ENCODE results near the gene CAMKMT.

Gene CAMKMT

DNA sequence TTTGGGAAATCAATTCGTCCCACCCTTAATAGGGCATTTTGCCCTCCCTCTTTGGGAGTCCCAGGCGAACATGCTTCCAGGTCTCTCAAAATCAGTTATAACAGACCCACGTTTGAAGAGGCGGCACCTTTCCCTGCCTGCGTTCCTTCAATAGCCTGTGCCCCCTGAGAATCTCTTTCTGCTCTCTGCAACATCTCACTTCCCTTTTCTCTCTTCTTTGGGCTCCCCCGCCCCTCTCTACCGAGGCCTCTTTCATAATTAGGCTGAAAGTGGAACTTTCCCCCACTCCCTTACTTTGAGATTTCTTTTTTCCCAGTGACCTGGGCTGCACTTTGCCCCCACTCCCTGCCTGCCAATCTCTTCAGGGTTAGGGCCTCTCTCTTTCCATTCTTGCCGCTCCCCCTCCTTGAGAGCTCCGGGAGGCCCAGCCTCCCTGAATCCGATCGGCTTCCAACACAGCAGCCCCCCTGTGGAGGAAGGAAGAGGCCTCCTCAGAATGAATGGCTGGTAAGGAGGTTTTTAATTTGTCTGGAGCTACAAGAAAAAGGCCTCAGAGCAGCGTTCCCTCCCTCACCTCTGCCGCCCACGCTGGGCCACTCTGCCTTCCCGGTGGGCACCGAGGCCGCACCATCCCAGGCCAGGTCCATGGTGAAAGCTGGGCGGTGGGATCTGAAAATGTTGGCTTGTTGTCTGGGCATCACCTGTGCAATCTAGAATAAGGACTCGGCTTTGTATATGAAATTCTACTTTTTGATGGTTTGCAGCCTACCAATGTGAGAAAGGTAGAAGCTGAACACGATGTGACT lies 417.1 kb downstream of the CAMKMT start:
- DNase-seq: no peak

DNA sequence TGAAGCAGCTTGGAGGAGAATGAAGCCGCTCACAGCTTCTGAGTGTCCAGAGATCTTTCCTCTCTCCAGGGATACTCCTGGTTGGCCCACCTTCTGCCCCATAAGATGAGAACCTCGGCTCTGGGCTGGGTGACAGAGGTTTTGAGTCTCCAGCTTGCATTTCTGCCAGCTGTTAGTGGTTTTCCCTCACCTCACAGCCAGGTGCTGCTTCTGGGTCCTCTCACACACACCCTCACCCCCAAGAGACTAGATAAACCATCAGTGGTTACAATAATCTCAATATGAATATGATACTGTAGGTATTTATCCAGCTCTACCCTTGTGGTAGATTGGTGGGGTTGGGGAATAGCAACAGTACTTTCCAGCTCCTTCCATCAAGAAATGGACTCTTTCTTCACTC lies 418.0 kb downstream of the CAMKMT start:
- DNase-seq: no peak

DNA sequence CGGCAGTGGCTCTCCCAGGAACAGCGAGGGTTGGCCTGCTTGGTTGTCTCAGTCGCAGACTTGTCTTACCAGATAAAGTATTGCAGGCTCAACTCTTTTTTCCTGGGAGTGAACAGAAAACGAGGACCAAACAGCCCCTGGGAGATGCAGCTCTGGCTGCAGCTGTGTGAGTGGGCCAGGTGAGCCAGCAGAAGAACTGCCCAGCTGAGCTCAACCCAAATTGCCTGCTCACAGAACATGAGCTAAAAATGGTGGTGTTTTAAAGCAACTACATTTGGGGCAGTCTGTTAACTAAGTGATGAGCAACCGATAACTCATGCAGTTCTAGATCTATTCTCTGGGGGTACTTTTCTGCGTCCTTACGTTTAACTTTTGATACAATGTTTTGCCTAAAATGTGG lies 418.7 kb downstream of the CAMKMT start:
- DNase-seq: no peak

DNA sequence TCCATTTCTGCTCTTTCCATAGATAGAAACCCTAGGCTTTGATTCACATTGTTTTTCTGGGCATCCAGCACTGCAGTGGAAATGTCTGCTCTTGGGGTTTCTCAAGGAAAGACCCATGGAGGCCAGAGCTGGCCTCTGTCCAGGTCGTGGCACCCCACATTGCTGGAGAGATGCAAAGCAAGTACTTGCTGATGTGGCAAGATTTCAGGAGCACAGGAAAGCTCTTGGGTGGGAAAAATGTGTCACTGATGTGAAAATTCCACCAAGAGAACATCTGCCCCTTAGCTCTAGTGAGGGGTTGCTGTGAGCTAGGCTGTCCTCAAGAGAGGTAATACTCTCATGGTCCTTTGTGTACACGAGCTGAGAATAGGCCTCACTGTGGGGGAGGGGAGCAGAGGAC lies 423.7 kb downstream of the CAMKMT start:
- DNase-seq: no peak

DNA sequence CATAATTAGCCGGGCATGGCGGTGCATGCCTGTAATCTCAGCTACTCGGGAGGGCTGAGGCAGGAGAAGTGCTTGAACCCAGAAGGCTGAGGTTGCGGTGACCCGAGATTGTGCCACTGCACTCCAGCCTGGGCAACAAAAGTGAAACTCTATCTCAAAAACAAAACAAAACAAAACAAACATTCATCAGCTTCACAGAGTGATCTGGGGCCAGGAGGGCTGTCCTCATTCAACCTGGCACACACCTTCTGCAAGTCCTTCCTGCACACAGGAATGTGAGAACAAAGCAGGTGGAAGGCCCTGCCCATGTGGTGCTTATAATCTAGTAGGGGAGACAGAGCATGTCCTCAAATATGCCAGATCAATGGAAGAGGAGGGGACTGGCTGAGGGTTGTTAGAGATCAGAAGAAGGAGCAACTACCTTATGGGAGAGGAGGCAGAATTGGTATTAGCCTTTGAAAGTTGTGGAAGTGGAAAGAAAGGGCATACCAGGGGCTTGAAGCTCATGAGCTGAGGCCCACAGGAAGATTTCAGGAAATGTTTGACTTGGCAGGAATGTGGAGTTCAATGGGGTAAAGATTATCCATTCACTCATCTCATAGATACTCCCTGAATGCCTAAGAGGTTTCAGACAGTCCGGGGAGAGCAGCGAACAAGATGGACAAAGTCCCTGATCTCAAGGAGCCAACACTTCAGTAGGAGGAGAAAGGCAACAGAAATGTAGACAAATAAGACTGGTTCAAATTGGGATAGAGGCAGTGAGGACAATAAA lies 424.5 kb downstream of the CAMKMT start:
- no peak for DNase-seq

DNA sequence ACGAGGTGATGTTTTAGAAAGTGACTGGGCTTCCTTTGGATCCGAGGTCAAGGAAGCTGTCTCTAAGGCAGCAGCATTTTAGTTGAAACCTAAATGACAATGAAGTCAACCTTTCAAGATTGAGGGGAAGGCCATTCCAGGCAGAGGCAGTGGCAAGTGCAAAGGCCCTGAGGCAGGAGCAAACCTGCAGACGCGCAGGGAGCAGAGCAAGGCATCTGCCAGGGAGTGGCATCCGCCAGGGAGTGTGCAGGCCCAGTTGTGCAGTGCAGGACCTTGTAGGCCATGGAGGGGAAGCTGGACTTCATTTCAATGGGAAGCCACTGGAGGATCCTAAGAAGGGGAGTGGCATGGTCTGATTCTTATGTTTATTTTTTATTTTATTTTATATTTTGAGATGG lies 425.1 kb downstream of the CAMKMT start:
- DNase-seq: no peak

DNA sequence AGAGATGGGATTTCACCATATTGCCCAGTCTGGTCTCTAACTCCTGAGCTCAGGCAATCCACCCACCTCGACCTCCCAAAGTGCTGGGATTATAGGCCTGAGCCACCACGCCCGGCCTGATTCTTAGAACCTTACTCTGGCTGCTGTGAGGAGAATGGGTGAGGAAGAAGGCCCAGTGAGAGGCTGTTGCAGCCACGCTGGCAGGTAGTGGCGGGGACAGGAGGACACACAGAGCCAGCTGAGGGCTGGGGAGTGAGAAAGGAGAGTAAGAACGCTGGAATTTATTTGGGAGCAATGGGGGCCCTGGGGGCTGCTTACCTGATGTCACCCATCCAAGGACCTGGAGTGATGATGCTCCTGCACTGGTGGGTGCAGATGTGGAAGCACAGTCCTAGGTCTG lies 425.9 kb downstream of the CAMKMT start:
- DNase-seq: no peak

DNA sequence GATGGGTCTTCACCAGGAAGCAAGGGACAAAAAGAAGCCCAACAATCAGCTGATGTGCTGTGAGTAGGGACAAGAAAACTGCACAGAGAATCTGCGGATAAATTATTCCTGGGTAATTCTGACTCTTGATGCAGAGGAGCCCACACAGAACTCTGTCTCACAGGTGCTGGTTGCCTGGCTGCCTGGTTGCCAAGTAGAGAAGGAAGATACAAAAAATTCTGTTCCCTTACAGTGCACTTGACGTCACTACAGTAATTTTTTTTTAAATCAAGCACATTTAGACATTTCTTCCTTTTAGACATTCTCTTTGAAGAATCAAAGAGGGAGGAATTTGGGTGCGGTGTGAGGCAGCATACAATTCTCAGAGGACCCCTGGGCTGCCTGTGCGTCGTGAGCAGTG lies 427.7 kb downstream of the CAMKMT start:
- DNase-seq: no peak

DNA sequence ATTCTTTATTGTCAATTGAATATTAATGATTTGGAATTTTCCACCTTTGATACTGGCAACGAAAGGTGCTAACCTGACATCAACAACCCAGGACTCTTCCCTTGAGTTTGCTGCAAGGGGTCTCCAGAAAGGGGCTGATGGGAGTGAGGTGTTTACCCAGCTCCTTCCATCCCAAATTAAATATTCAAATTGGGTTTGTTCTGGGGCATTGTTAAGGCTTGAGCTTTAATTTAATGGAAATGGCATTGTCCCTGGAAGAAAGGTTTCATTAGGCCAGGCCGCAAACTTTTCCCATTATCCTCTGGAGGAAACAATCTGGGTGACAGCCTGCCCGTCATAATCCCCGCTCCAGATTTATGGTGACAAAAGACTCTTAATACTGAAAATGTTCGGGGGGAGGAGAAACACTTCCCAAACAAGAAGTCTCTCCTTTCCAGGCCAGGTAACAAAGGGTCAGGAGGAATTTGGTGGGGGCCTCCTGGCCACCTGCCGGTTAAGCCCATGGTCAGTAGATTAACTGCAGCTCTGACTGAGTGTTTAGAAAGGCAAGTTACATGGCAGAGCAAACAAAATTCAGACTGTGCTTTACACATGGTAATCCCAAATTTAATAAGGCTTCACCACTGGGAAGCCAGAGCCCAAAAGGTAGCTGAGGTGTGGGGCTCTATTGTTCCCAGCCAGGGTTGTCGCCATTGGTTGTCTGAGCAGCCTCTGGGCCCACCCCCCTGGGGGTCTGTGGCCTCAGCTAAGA lies 428.4 kb downstream of the CAMKMT start:
- no peak for DNase-seq

DNA sequence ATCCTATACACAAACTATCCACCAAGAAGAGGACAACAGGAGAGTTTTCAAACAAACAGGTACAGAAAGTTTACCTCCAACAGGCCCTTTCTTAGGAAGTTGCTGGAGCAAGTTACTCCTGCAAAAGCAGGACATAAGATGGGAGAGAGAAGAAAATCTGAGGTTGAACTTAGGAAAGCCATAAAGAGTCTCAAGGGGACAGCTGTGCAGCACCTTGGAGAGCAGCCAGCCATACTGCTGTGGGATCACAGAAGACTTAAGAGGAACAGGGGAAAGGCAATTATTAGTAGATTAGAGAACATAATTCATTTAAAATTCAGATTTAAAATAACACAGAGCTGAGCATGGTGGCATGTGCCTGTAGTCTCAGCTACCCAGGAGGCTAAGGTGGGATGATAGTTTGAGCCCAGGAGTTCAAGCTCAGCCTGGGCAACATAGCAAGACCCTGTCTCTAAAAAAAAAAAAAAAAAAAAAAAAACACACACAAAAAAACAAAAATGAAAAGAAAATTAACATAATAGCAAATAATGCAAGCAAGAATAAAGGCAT lies 431.6 kb downstream of the CAMKMT start:
- no peak for DNase-seq

DNA sequence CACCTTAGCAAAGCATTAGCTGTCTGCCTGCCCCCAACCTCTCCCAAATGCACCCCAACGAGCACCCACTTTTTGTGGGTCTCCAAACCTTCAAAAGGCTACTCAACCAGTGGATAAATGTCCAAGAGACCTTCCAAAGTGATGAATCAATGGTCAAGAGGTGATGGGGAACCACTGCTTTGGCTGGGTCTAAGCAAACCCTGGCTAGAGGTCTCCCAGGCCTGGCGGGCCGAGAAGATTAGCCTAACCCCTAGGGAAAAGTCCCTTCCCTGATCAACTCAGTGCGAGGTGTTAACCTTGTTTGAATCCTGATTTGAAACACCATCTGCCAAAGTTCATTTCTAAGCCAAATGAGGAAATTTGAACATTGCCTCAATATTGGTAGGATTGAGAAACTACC lies 435.0 kb downstream of the CAMKMT start:
- DNase-seq: no peak

DNA sequence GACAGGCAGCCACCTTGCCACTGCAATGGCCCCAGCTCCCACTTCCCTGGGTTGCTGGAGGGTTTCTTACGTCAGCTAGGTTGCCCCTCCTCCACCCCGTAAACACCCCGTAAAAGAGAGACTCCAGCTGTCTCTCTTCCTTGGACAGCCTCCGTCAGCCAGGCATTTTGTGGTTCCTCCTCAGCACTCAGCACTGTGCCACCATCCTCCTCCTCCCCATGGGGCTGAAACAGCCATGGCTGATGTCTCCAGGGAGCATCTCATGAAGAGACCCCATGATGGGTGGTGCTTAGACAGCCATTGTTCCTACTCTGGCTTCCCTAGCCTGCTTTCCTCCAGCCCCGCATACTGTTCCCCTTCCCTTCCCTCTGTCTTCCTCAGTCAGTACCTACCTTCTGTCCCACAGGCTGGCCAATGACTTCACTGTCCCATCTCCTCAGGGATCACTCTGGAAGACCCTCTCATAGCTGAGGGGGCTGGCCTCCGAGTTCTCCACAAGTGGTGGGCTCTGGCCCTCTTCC lies 436.5 kb downstream of the CAMKMT start:
- DNase-seq: no peak

DNA sequence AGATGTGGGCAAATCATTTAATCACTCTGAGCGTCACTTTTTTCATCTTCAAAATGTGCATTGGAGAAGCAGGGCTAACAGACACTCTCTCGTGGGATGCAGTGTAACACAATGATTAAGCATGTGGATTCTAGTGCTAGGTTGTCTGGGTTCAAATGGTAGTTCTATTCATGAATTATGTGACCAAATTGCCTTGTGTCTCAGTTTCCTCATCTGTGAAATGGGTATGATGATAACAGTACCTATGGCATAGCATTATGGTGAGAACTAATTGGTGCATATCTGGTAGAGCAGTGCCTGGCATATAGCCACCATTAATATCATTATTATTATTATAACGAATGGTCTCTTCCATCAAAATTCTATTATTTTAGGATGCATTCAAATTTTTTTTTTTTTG lies 437.4 kb downstream of the CAMKMT start:
- DNase-seq: no peak

DNA sequence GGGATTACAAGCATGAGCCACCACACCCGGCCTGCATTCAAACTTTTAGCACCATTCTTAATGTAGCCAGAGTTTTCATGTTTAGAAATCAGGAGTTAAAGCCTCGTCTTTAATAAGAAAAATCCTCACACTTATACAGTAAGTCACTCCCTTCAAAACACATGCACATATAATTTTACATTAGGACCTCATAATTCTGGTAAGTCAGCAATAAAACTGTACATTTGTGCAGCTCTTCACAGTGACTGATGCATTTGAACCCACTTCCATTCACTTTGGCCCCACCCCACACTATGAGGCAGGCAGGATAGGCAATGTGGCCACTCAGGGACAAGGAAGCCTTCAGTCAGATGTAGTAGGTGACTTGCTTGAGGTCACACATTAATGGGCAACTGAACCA lies 438.0 kb downstream of the CAMKMT start:
- DNase-seq: no peak

DNA sequence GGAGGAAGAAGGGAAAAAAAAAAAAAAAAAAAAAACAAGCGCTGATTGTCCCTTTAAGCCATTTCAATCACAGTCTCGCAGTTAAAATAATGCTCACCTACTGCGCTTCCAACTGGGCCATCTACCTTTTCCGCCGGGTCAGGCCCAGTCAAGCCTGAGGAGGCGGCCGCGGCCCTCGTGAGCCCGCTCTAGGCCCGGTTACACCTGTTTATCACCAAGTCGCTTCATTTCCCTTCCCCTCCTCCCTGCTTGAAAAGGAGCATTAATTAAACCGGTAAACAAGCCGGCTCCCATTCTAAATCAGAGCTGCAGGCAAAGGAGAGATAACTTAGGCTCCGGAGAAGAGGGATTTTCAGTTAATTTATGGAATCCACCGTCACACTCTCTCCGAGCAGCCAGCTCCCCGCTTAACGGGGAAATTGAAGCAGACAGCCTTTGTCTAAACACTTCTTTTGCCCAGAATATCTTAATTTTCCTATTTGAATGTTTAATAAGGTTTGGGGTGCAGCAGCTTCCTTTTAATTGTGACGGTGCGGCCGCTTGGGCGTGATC lies 439.6 kb downstream of the CAMKMT start:
- no peak for DNase-seq

DNA sequence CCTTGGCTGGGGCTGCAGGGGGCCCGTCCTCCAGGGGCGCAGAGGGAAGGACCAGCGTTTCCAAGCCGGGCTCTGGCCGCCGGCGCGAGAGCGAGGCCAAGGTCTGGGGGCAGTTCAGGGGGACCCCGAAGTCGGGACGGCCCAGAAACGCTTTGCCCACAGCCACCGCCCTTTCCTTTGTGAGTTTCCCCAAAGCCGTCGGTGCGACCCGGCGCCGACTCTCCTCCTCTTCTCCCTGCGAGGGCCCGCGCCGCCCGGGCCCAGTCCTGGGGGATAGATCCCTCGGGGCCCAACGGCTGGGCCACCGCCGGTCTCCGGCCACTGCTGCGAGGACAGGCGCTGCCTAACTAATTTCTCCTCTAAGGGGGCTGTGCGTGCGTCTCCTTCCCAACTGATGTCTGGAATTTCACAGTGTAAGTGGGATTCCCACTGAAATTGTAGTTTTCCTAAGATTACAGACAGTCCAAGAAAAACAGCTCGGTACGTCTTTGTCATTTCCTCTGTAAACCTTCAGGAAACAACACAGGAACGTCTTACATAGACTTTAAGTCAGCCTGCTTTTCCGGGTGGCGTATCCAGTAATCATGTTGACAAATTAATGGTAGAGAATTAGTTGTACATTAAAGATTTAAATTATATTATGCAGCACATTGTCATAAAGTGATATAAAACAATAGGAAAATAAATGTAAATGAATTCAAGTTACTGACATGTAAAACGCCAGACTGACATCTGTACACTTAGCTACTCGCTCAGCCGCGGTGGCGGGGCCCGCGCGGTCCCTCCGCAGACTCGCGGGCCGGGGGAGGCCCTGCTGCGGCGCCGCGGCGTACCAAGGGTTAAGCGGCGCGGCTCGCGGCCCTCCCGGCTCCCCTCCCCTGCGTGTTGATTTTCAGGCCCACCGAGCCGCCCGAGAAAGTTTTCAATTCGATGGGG lies 440.4 kb downstream of the CAMKMT start:
- no peak for DNase-seq

DNA sequence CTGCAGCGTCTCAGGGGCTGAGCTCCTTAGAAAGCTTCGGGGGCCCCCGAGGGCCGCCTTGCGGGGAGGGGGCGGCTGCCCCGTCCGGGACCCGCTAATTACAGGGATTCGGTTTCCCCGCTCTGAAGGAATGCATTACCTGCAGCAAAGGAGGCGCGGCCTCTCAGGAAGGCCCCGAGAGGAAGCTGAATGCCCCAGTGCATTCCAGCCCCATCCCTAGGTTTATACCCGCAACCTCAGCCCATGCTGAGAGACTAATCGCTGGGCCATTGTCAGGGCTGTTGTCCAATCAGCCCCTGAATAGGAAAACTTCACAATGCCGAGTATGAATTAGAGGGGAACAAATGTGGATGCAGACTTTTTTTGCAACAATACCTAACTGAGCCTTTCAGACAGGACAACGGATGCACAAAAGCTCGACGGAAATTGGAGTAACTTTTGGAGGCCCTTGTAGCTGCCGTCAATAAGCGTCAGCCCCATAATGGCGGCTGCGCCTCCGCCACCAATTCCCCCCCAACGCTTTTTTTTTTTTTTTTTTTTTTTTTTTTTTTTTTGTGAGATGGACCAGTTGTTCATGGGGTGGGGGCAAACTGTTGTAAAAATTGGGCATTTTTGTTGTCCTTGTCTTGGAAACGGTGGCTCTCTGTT lies 441.2 kb downstream of the CAMKMT start:
- DNase-seq: no peak

DNA sequence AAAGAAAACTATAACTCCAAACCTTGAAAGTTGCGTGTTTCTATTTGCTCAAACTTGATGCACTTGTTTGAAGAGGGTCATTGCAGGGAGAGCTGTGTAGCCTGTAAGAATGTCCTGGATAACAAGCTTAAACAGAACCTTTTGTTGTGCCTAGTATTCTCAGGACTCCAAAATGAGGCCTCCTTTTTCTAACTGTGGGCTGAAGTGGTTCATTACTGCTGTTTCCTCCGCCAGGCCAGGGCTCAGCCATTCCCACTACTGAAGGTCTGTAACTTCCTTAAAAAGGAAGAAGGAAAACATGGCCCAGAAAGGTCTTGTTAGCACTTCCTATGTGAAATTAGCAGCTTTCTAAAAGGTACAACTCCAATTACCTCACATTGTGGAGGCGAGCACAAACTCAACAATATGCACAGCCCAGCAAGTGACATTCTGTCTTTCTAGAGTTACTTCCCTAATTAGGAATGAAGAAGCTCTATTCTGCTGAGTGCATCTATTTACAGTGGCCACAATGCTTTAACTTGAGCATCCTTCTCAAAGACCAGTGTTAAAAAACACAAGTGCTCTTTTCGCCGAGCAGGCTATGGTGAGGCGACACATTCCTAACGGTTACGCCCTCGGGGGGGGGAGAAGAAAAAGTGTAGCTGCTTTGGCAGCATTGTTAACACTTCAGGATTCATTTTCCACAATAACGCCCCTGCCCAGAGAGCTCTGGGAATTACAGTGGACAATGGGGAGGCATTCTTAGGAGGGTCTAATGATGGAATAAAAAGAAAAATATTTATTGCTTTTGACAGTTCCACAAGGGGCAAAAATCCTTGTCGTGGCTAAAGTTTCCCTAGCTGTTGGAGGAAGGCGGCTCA lies 442.9 kb downstream of the CAMKMT start:
- DNase-seq: no peak

DNA sequence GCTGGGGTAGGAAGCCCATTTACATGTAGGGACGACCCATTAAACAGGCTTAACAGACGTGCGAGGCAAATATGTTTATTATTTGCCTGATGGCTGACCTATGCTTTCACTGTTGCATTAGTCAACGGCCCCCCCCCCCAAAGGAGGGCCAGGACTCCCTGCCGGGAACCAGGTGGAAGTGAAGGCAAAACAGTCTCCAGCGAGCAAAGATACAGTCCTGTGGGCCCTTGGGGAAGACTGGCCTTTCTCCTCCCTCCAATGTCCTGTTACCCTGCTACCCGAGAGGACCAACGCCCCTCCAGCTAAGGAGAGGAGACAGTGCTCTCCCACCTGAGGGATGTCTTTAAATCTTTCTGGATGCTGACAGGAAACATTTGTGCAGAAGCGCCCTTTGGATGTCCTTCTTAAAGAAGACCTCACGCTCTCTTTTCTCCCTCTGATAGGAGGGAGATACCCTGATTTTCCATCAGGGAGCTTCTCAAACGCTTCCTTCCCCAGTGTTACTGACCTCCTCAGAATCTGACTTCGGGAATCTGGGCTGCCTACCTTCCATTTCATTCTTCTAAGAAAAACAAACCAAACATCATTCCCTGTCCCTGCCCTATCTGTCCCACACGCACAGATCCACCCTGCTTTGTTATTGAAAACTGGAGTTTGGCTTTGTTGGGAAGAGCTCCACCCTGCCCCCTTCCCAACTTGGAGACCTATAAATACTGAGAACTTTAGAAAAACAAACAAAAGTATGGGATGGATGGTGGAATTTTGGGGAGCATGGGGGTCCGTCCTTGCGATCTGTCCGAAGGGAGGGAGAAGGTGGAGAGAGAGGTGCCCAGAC lies 443.9 kb downstream of the CAMKMT start:
- DNase-seq: no peak
